GM13976 (cell line): ENCODE results near the gene SOX6.

Experiments used
- DNase-seq: peaks from one replicate; pipeline ENCODE4 v3.0.0; 2012; ENCODE audit warnings: low spot score
- in situ Hi-C: fragments of 300-500 bp; cut with MboI; formaldehyde crosslinking; loops from one replicate; pipeline ENCODE4 v1.12.0; 2022; ENCODE audit warnings: low sequenced_read_pairs, mixed read lengths, inconsistent platforms; ENCODE audit not compliant: unreplicated experiment
- TF ChIP-seq, protein P1 (sequence below): IDR thresholded peaks from 2 replicates; pipeline ENCODE4 v1.5.1; 2012; ENCODE audit warnings: borderline replicate concordance, mild to moderate bottlenecking; ENCODE audit not compliant: insufficient read depth; ENCODE audit errors: extremely low read depth, missing control alignments, control extremely low read depth

SOX6 gene

DNA sequence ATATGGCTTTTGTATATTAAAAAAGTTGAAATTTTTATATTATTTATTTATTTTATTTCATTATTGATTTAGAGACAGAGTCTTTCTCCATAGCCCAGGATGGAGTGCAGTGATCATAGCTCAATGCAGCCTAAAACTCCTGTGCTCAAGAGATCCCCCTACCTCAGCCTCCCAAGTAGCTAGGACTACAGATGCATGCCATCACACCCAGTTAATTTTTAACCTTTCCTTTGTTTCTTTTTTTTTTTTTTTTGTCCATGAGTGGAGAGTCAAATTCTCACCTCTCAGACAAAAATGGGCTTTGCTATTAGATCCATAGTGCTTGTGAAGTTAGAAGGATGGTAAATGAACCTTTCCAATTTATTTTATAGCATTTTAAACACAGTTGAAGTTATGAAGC lies 182.5 kb downstream of the SOX6 start:
- no peak for DNase-seq
- TF ChIP-seq, protein P1, sequence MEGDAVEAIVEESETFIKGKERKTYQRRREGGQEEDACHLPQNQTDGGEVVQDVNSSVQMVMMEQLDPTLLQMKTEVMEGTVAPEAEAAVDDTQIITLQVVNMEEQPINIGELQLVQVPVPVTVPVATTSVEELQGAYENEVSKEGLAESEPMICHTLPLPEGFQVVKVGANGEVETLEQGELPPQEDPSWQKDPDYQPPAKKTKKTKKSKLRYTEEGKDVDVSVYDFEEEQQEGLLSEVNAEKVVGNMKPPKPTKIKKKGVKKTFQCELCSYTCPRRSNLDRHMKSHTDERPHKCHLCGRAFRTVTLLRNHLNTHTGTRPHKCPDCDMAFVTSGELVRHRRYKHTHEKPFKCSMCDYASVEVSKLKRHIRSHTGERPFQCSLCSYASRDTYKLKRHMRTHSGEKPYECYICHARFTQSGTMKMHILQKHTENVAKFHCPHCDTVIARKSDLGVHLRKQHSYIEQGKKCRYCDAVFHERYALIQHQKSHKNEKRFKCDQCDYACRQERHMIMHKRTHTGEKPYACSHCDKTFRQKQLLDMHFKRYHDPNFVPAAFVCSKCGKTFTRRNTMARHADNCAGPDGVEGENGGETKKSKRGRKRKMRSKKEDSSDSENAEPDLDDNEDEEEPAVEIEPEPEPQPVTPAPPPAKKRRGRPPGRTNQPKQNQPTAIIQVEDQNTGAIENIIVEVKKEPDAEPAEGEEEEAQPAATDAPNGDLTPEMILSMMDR: no peak
- in situ Hi-C loops: no loop called here

DNA sequence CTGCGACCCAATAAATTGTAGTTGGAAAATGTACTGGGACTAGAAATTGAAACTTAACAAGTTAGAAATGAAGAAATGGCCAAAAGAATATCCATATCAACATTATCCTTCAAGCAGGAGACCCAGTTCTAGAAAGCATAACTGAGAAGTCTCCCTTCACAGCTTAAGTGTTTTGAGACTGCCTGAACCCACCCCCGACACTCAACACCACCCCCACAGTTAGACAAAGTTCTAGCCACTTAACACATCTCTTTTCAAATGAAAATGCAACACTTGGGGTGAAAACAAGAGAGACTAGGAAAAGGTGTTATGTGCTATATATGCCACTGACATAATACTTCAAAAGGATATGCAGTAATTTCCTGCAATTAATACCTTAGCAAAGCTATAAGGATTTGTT lies 184.5 kb downstream of the SOX6 start:
- in situ Hi-C loops: no loop called here
- TF ChIP-seq, protein P1: no peak

DNA sequence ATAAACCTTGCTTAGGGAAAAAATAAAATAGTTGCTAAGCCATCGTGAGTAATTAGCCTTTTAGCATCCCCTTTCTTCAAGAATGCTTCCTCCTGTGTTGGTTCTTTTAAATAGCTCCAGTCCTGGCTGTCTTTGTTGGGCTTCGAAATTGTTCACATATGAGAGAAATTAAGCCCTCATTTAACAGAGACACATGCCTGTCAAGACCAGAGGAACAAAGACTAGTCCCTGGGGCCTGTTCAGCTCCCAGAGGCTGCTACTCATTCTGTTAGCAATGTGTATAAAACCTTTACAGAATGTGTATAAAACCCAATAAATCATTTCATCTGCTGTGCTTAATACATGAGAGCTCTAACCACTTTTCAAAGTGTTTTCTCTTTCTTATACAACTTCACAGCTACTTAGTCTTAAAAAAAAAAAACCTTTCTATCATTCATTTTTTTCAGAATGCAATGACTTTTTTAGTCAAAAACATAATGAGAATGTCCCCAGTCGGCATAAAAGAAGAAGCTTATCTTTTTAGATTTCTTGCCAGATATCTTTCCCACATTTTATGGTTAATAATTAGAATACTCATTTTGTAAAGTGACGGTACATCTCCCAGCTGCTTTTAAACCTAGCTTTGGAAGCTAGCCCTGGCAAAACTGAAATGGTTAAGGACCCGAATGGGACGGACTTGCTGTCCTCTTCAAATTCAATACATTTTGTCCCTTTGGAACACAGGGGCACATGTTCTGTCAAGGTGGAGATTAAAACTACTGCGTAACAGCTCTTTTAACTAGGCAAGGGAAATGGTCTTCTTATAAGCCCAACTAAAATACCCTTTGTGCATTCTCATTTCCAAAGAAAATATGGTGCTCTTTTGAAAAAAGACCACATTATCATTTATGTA lies 186.1 kb downstream of the SOX6 start:
- no peak for DNase-seq
- in situ Hi-C loops: no loop called here

More for the DNA sequence above, 184.5 kb downstream of the SOX6 start:
- no peak for DNase-seq

DNA sequence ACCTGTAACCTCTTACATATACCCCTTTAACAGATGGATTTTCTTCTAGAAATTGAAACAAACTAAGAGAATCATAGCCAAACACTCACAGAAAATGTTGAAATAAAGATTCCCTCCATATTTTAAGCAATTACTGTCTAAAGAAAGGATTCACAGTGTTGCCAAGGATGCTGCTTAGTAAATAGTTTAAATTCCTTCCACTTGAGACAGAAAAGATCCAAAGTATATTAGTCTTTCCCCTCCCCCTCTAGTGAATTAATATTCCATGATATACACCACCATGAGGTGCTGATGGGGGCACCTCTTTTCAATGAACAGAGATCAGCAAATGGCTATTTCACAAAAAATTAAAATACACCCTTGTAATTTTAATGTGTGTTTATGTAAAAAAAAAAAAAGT lies 186.8 kb downstream of the SOX6 start:
- TF ChIP-seq, protein P1: no peak
- DNase-seq: no peak
- in situ Hi-C loops: no loop called here

More for the DNA sequence above, 186.1 kb downstream of the SOX6 start:
- TF ChIP-seq, protein P1: no peak

DNA sequence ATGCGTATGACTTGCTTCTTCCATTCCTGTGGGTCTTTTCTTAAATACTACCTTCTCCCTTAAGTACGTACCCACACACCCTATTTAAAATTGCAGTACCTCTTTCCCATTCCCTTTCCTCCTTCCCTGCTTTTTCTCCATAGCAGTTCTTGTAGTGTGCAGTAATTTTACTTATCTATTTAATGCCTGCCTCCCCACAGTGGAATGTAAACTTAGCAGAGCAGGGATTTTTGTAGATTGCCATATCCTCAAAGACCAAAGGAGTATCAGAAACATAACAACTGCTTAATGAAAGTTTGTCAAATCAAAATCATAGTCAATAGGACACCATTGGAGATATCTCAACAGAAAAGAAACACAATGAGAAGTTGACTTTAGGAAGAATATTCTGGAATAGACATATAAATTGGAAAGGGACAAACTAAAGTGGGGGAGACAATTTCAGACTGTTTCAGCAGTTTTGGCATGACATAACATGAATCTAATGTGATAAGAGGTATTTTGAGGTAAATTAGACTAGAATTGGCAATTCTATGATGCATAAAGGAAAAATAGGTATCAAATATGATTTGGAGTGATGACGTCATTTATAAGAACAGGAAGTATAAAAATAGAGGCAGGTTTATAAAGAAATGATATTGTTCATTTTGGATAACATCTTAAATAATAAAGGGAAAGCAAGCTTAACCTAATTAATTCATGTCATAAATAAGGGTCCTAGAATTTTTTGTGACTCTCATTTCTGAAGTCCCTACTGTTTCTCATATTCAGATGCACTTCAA lies 188.4 kb downstream of the SOX6 start:
- TF ChIP-seq, protein P1: no peak
- DNase-seq: no peak
- in situ Hi-C loops: no loop called here

DNA sequence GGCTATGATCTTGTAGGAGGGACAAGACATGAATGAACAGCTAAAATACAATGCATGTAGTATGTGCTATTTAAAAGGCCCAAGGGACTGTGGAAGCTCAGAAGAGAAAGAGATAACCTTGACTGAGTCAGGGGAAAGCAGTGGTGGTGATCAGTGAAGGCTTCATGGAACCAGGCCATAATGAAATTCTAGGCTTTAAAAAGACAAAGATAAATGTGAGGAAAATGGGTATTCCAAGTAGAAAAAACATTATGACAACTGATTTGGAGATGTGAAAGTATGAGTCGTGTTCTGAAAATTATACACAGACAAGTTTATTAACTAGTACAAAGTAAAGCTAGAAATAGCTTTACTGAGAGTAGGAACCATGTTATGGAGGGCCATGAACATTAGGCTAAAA lies 189.8 kb downstream of the SOX6 start:
- no peak for DNase-seq
- in situ Hi-C loops: no loop called here
- TF ChIP-seq, protein P1: no peak
